Measurements from ENCODE around the gene EXOC2. TPM values are rescaled to one million over a fixed set of nuclear protein-coding genes. Genes with fewer than 3 reads are reported as not detected.

EXOC2 gene
- total and polyA plus RNA-seq, 10 of the 15 experiments (the other 5 are each of a cell fraction or from before 2014, with no cell fraction given), result 8.7 to 32.8 (median 20.7) TPM

- POLR2A ChIA-PET, result no interaction called here
- Histone ChIP-seq H3K27ac (ENCODE audit: control insufficient read depth, insufficient read depth) (no peak overlapping the region), H3K4me3 (no peak overlapping the region), H3K4me2 (ENCODE audit: control insufficient read depth, insufficient read depth) (no peak overlapping the region), H3K9me3 (replicated peaks; ENCODE audit: control insufficient read depth, insufficient read depth, low read length) (peaks cover 9% of the 10 kb centered on the region; the same call in 2 of the 3 replicates), H3K79me2 (ENCODE audit: control insufficient read depth, insufficient read depth, low read length) (no peaks in the 10 kb centered on the region), H3K27me3 (replicated peaks in 1 of 2; ENCODE audit: control insufficient read depth in 2 of 2, insufficient read depth in 2 of 2, low read length in 1 of 2) (no peaks in the 10 kb centered on the region), H4K20me1 (ENCODE audit: control insufficient read depth, insufficient read depth) (no peaks in the 10 kb centered on the region), H3K9ac (ENCODE audit: control insufficient read depth, insufficient read depth, low read length) (no peak overlapping the region), H3K36me3 (ENCODE audit: control insufficient read depth in 2 of 2, insufficient read depth in 2 of 2, low read length in 1 of 2) (peaks cover 2 to 5% of the 10 kb centered on the region in 2 experiments; a peak in 3 of 4 replicates), H3K4me1 (ENCODE audit: control insufficient read depth, insufficient read depth, low read length) (no peaks in the 10 kb centered on the region), H2AFZ (ENCODE audit: control insufficient read depth, low read depth, low read length) (no peak overlapping the region)
- DNase-seq (ENCODE audit: low read depth, low spot score), result no peak
- in situ Hi-C loops (cut with MboI) (no loop called here), intact Hi-C loops (cut with micrococcal nuclease; ENCODE audit: unreplicated experiment) (no loop called here)
- BruUV-seq (replicated peaks), result no TSS peak
- RAD21 ChIA-PET (ENCODE audit: unreplicated experiment), result no interaction called here
- CTCF ChIA-PET, result interaction anchor here (0.8 to 1.1 kb wide), 3 partner anchors 14 to 80 kb away, joined by 3 read pairs; no protein-coding TSS in a partner anchor
- 90% methylated on average over 5 of the region's 5 CpGs for WGBS (ENCODE audit: insufficient coverage, insufficient replicate concordance, low lambda C conversion rate, missing lambda C conversion rate)
- FAIRE-seq, result no peak
- TF ChIP-seq ATF2 (IDR thresholded peaks at IDR 0.05; ENCODE audit: low read length), result no peak
- SMC1A ChIA-PET (ENCODE audit: uncharacterized antibody, unreplicated experiment), result interaction anchor here (1.1 to 1.4 kb wide), 2 partner anchors 14 to 132 kb away, joined by 3 read pairs; no protein-coding TSS in a partner anchor
- ATAC-seq, result no peak
These were observed 113.6 kb downstream of the EXOC2 start for GRCh38 chr6:579339-579738.

- TF ChIP-seq ZZZ3 (IDR thresholded peaks at IDR 0.05; ENCODE audit: control insufficient read depth, insufficient read length, low read depth) (no peak), CHD1 (IDR thresholded peaks at IDR 0.05; ENCODE audit: low read depth, low read length) (no peak), CTCF (IDR thresholded peaks at IDR 0.05 in 2 of 3, conservative IDR thresholded peaks at IDR 0.05 in 1 of 3; ENCODE audit: control insufficient read depth in 2 of 3, extremely low read depth in 1 of 3, insufficient read depth in 1 of 3, low read depth in 3 of 3, low read length in 3 of 3) (no peak), MLLT1 (IDR thresholded peaks at IDR 0.05) (no peak), CHD4 (IDR thresholded peaks at IDR 0.05) (no peak), SIN3A (IDR thresholded peaks at IDR 0.05; ENCODE audit: low read depth, low read length) (no peak), CREB1 (IDR thresholded peaks at IDR 0.05; ENCODE audit: low read depth) (no peak)
- TF ChIP-seq, protein P1, sequence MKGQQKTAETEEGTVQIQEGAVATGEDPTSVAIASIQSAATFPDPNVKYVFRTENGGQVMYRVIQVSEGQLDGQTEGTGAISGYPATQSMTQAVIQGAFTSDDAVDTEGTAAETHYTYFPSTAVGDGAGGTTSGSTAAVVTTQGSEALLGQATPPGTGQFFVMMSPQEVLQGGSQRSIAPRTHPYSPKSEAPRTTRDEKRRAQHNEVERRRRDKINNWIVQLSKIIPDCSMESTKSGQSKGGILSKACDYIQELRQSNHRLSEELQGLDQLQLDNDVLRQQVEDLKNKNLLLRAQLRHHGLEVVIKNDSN (IDR thresholded peaks at IDR 0.05; ENCODE audit: borderline replicate concordance, extremely low read length, insufficient read depth, low read depth, low read length), result no peak
- H3K36me3 ChIP-seq (ENCODE audit: control insufficient read depth in 2 of 2, insufficient read depth in 2 of 2, low read length in 1 of 2), result peaks cover 2 to 5% of the 10 kb centered on the region in 2 experiments
- no peaks in the 10 kb centered on the region for H4K20me1 ChIP-seq (ENCODE audit: control insufficient read depth, insufficient read depth)
- intact Hi-C loops (cut with micrococcal nuclease; ENCODE audit: unreplicated experiment), result no loop called here
- RAD21 ChIA-PET (ENCODE audit: unreplicated experiment), result no interaction called here
- CTCF ChIA-PET, result no interaction called here
- WGBS (ENCODE audit: insufficient coverage, insufficient replicate concordance, low lambda C conversion rate, missing lambda C conversion rate), result 87% methylated on average over 16 of the region's 16 CpGs
- POLR2A ChIA-PET, result no interaction called here
- no peak overlapping the region for H3K9ac ChIP-seq (ENCODE audit: control insufficient read depth, insufficient read depth, low read length)
- ATAC-seq, result no peak
- in situ Hi-C loops (cut with MboI), result no loop called here
- no peak for DNase-seq (ENCODE audit: low read depth, low spot score)
- no TSS peak for BruUV-seq (replicated peaks)
- FAIRE-seq, result no peak
- H3K27me3 ChIP-seq (replicated peaks in 1 of 2; ENCODE audit: control insufficient read depth in 2 of 2, insufficient read depth in 2 of 2, low read length in 1 of 2), result no peaks in the 10 kb centered on the region
- no peak overlapping the region for H3K4me3 ChIP-seq
- H3K4me2 ChIP-seq (ENCODE audit: control insufficient read depth, insufficient read depth), result no peak overlapping the region
- H2AFZ ChIP-seq (ENCODE audit: control insufficient read depth, low read depth, low read length), result no peak overlapping the region
- H3K4me1 ChIP-seq (ENCODE audit: control insufficient read depth, insufficient read depth, low read length), result no peaks in the 10 kb centered on the region
- H3K79me2 ChIP-seq (ENCODE audit: control insufficient read depth, insufficient read depth, low read length), result no peaks in the 10 kb centered on the region
- SMC1A ChIA-PET (ENCODE audit: uncharacterized antibody, unreplicated experiment), result no interaction called here
- H3K27ac ChIP-seq (ENCODE audit: control insufficient read depth, insufficient read depth), result no peak overlapping the region
- H3K9me3 ChIP-seq (replicated peaks; ENCODE audit: control insufficient read depth, insufficient read depth, low read length), result peaks cover 9% of the 10 kb centered on the region; the same call in 2 of the 3 replicates
These were observed 120.2 kb downstream of the EXOC2 start for GRCh38 chr6:572596-573265.
